Kidney (tissue), 14 donors: ENCODE data around the gene BCO2. TPM values are rescaled to one million over a fixed set of nuclear protein-coding genes. Genes with fewer than 3 reads are reported as not detected.

Experiments
- DNase-seq, 5 donors: peaks; one replicate each; pipeline ENCODE4 v3.0.0-alpha.2; 2013 to 2020
- FAIRE-seq: peaks from 2 replicates; lab custom pipeline; 2012; peaks lifted over from hg19 to GRCh38; lab: Jason Lieb, UNC
- H3K27ac ChIP-seq, 2 donors: one replicate each; pipeline ENCODE4 v1.7.0; 2013; ENCODE audit warnings: low read depth in 2 of 2, low read length in 2 of 2, inconsistent platforms in 1 of 2
- H3K27me3 ChIP-seq: one replicate; pipeline ENCODE4 v1.7.1; 2013; ENCODE audit warnings: low read length, inconsistent platforms; ENCODE audit not compliant: control insufficient read depth, insufficient read depth
- H3K36me3 ChIP-seq, 3 donors: one replicate each; pipeline versions ENCODE4 v1.7.0 to v1.7.1; 2013; ENCODE audit warnings: low read length in 3 of 3, control low read depth in 1 of 3, inconsistent platforms in 1 of 3; ENCODE audit not compliant: insufficient read depth in 3 of 3, control insufficient read depth in 2 of 3
- H3K4me1 ChIP-seq, 3 donors: one replicate each; pipeline versions ENCODE4 v1.7.0 to v1.7.1; 2013; ENCODE audit warnings: low read length in 3 of 3, inconsistent platforms in 1 of 3, low read depth in 1 of 3; ENCODE audit not compliant: control insufficient read depth in 2 of 3, insufficient read depth in 2 of 3
- H3K4me3 ChIP-seq, 3 donors: one replicate each; pipeline versions ENCODE4 v1.7.0 to v1.8.1; 2013; ENCODE audit warnings: low read length in 3 of 3, control low read depth in 1 of 3, inconsistent platforms in 1 of 3
- H3K9ac ChIP-seq, 3 donors: one replicate each; pipeline versions ENCODE4 v1.7.0 to v1.7.1; 2013; ENCODE audit warnings: low read length in 3 of 3, control low read depth in 1 of 3, inconsistent platforms in 1 of 3
- H3K9me3 ChIP-seq, 3 donors: one replicate each; pipeline versions ENCODE4 v1.7.0 to v1.7.1; 2013; ENCODE audit warnings: low read length in 3 of 3, control low read depth in 1 of 3, inconsistent platforms in 1 of 3; ENCODE audit not compliant: control insufficient read depth in 2 of 3, insufficient read depth in 1 of 3
- intact Hi-C: fragments of 100-400 bp; cut with DNase I; formaldehyde crosslinking; loops from one replicate; pipeline ENCODE4 v1.11.1; 2022
- polyA plus RNA-seq: library from polyadenylated mRNA; stranded (reverse); fragments of 350-450 nt; fragmentation: Illumina TruSeq; extraction: RNeasy Lipid Tissue Mini Kit (QIAGEN cat#74804); gene quantifications from one replicate; pipeline ENCODE4 v1.2.3, GENCODE V29; 2014; ENCODE audit warnings: low read depth, low replicate concordance; ENCODE audit not compliant: insufficient read depth
- total RNA-seq: library from RNA; stranded (reverse); fragmentation: NEBNext Ultra II Directional; extraction: Animal tissue kit (Norgen Biotek cat#: 25700); gene quantifications from one replicate; pipeline ENCODE4 v1.2.1, GENCODE V29; 2021
- TF ChIP-seq, protein P1 (sequence below): IDR thresholded peaks from 3 replicates; pipeline ENCODE4 v1.5.1; 2012; ENCODE audit warnings: mild to moderate bottlenecking, moderate library complexity, borderline replicate concordance; ENCODE audit not compliant: insufficient read depth; ENCODE audit errors: extremely low read depth
- donor health status: control.
- donor health status: control.
- donor health status: control.
- donor health status: control.
- donor health status: control.
- donor health status: DM: yes; HTN: yes; CAD: no.
- donor health status: Normal renal cell carcinoma (clear cell type).

Gene BCO2
- total and polyA plus RNA-seq, 2 donors from 2014 or later = 6.9 to 9.6 TPM

- Histone ChIP-seq H3K27ac (no peak overlapping the region), H3K9me3 (no peaks in the 10 kb centered on the region), H3K36me3 (no peaks in the 10 kb centered on the region), H3K4me3 (no peak overlapping the region), H3K27me3 (no peaks in the 10 kb centered on the region), H3K9ac (no peak overlapping the region), H3K4me1 (no peaks in the 10 kb centered on the region)
- intact Hi-C loops = no loop called here
- no peak for FAIRE-seq
- DNase-seq = no peak
- TF ChIP-seq, protein P1, sequence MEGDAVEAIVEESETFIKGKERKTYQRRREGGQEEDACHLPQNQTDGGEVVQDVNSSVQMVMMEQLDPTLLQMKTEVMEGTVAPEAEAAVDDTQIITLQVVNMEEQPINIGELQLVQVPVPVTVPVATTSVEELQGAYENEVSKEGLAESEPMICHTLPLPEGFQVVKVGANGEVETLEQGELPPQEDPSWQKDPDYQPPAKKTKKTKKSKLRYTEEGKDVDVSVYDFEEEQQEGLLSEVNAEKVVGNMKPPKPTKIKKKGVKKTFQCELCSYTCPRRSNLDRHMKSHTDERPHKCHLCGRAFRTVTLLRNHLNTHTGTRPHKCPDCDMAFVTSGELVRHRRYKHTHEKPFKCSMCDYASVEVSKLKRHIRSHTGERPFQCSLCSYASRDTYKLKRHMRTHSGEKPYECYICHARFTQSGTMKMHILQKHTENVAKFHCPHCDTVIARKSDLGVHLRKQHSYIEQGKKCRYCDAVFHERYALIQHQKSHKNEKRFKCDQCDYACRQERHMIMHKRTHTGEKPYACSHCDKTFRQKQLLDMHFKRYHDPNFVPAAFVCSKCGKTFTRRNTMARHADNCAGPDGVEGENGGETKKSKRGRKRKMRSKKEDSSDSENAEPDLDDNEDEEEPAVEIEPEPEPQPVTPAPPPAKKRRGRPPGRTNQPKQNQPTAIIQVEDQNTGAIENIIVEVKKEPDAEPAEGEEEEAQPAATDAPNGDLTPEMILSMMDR = no peak
These were observed 38.4 kb downstream of the BCO2 start for GRCh38 chr11:112213753-112214152.

DNA sequence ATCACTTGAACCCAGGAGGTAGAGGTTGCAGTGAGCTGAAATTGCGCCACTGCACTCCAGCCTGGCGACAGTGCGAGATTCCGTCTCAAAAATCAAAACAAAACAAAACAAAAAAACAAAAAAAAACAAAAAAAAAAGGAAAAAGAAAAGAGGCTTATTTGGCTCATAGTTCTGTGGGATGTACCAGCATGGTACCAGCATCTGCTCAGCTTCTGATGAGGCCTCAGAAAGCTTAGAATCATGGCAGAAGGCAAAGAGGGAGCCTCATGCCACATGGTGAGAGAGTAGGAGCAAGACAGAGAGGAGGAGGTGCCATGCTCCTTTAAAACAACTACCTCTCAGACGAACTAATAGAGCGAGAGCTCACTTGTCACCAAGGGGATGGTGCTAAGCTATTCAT is 40.3 kb downstream of the BCO2 start:
- TF ChIP-seq, protein P1 = no peak
- H3K36me3 ChIP-seq = no peaks in the 10 kb centered on the region
- no peaks in the 10 kb centered on the region for H3K9me3 ChIP-seq
- no peaks in the 10 kb centered on the region for H3K27me3 ChIP-seq
- peaks cover 0 to 2% (median 0%) of the 10 kb centered on the region in 3 donors for H3K4me1 ChIP-seq
- DNase-seq (no peak), FAIRE-seq (no peak)
- no peak overlapping the region for H3K9ac ChIP-seq
- H3K4me3 ChIP-seq = no peak overlapping the region
- no peak overlapping the region for H3K27ac ChIP-seq
- intact Hi-C loops = no loop called here

DNA sequence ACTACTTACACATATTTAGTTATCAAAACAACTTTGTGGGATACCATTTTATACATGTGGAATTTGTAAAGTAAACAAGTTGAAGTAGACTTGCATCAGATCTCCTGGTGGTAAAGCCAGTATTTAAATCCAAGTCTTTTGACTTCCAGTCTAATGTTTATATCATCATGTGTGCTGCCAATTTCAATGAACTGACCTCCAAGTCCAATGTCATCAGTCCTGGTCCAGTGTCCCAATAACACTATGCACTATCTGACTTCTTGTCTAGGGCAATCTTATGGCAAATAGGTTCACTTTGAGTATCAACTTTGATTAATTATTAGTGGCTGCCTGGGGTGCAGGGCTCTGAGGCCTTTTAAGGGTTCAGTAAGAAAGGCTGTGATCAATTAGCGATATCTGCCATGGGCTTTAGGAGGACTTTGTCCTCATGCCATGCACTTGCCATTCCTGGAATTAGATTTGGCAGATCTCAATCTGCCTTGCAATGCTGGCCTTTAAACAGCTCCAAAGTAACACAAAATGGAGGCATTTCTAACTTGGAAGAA is 41.3 kb downstream of the BCO2 start:
- TF ChIP-seq, protein P1 = no peak
- Histone ChIP-seq H3K27ac (no peak overlapping the region), H3K9ac (no peak overlapping the region), H3K27me3 (no peaks in the 10 kb centered on the region), H3K4me3 (no peak overlapping the region), H3K4me1 (peaks cover 0 to 4% (median 2%) of the 10 kb centered on the region in 3 donors), H3K9me3 (no peaks in the 10 kb centered on the region), H3K36me3 (no peaks in the 10 kb centered on the region)
- FAIRE-seq (no peak), DNase-seq (no peak)
- intact Hi-C loops = no loop called here
